ENCODE results near the gene OR52N4.

GRCh38 chr11:5713695-5714094, 40.3 kb upstream of the OR52N4 start:
- TF ChIP-seq CTCF (IDR thresholded peaks at IDR 0.05) = no peak
- TF ChIP-seq EZH2phosphoT487 (IDR thresholded peaks at IDR 0.05; ENCODE audit: borderline replicate concordance, low read depth) = no peak
- TF ChIP-seq FOSL2 (IDR thresholded peaks at IDR 0.05; ENCODE audit: borderline replicate concordance, low read depth) = no peak
- TF ChIP-seq GABPA (IDR thresholded peaks at IDR 0.05; ENCODE audit: low read depth) = no peak
- no peak for TF ChIP-seq RFX5 (IDR thresholded peaks at IDR 0.05; ENCODE audit: low read length)
- TF ChIP-seq, protein P1, sequence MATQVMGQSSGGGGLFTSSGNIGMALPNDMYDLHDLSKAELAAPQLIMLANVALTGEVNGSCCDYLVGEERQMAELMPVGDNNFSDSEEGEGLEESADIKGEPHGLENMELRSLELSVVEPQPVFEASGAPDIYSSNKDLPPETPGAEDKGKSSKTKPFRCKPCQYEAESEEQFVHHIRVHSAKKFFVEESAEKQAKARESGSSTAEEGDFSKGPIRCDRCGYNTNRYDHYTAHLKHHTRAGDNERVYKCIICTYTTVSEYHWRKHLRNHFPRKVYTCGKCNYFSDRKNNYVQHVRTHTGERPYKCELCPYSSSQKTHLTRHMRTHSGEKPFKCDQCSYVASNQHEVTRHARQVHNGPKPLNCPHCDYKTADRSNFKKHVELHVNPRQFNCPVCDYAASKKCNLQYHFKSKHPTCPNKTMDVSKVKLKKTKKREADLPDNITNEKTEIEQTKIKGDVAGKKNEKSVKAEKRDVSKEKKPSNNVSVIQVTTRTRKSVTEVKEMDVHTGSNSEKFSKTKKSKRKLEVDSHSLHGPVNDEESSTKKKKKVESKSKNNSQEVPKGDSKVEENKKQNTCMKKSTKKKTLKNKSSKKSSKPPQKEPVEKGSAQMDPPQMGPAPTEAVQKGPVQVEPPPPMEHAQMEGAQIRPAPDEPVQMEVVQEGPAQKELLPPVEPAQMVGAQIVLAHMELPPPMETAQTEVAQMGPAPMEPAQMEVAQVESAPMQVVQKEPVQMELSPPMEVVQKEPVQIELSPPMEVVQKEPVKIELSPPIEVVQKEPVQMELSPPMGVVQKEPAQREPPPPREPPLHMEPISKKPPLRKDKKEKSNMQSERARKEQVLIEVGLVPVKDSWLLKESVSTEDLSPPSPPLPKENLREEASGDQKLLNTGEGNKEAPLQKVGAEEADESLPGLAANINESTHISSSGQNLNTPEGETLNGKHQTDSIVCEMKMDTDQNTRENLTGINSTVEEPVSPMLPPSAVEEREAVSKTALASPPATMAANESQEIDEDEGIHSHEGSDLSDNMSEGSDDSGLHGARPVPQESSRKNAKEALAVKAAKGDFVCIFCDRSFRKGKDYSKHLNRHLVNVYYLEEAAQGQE (IDR thresholded peaks at IDR 0.05; ENCODE audit: low read depth, low read length) = no peak
- no peak for TF ChIP-seq RCOR1 (IDR thresholded peaks at IDR 0.05; ENCODE audit: low read length)
- TF ChIP-seq TAF1 (IDR thresholded peaks at IDR 0.05; ENCODE audit: borderline replicate concordance, low read depth, low read length) = no peak
